CD4-positive, alpha-beta memory T cell (primary cell): ENCODE measurements around the gene CAPN2. TPM values are rescaled to one million over a fixed set of nuclear protein-coding genes. Genes with fewer than 3 reads are reported as not detected.
A peak's percentile ranks its signal among the peaks of the same experiment; 100 is the strongest.

Experiments
- CTCF ChIA-PET: fragments of 350-600 bp; sonication (Branson Sonifier 250); formaldehyde crosslinking; loops from one replicate; lab custom pipeline; 2021; ENCODE audit warnings: inconsistent platforms; ENCODE audit not compliant: partially characterized antibody; lab: Charles Lee
- POLR2A ChIA-PET: fragments of 350-600 bp; sonication (Branson Sonifier 250); formaldehyde crosslinking; loops from one replicate; lab custom pipeline; 2021; ENCODE audit not compliant: partially characterized antibody; lab: Charles Lee
- DNase-seq, 5 donors: peaks; one replicate each; pipeline versions ENCODE4 v3.0.0 to v3.0.0-alpha.2; 2020 to 2022; ENCODE audit warnings: mixed read lengths in 1 of 5
- H3K27ac ChIP-seq: one replicate; pipeline ENCODE4 v1.7.0; 2013; ENCODE audit warnings: low read depth, low read length
- H3K27me3 ChIP-seq: 2 replicates; pipeline ENCODE4 v1.7.0; 2013; ENCODE audit warnings: mild to moderate bottlenecking, low read length, moderate library complexity; ENCODE audit not compliant: insufficient read depth
- H3K36me3 ChIP-seq: 2 replicates; pipeline ENCODE4 v1.7.0; 2013; ENCODE audit warnings: mild to moderate bottlenecking, low read length, moderate library complexity; ENCODE audit not compliant: insufficient read depth
- H3K4me1 ChIP-seq: 2 replicates; pipeline ENCODE4 v1.7.0; 2013; ENCODE audit warnings: mild to moderate bottlenecking, low read length, moderate library complexity; ENCODE audit not compliant: insufficient read depth
- H3K4me3 ChIP-seq, 2 donors: one replicate each; pipeline ENCODE4 v1.7.0; 2013; ENCODE audit warnings: low read length in 2 of 2, mild to moderate bottlenecking in 1 of 2
- H3K9me3 ChIP-seq, 2 donors: one replicate each; pipeline ENCODE4 v1.7.0; 2013; ENCODE audit warnings: low read length in 2 of 2, control low read depth in 1 of 2; ENCODE audit not compliant: control insufficient read depth in 1 of 2
- H3K27ac Mint-ChIP-seq, 7 donors: one replicate each; pipeline ENCODE4 v1.8.0; 2020 to 2021; ENCODE audit warnings: mixed read lengths in 7 of 7, mild to moderate bottlenecking in 6 of 7, inconsistent platforms in 3 of 7, moderate library complexity in 3 of 7
- H3K27me3 Mint-ChIP-seq, 2 donors: one replicate each; pipeline ENCODE4 v1.8.0; 2020 to 2021; ENCODE audit warnings: mixed read lengths in 2 of 2
- H3K36me3 Mint-ChIP-seq, 2 donors: one replicate each; pipeline ENCODE4 v1.8.0; 2020 to 2021; ENCODE audit warnings: mixed read lengths in 2 of 2, inconsistent platforms in 1 of 2, mild to moderate bottlenecking in 1 of 2
- H3K4me1 Mint-ChIP-seq, 4 donors: one replicate each; pipeline ENCODE4 v1.8.0; 2020 to 2021; ENCODE audit warnings: mixed read lengths in 4 of 4, mild to moderate bottlenecking in 1 of 4
- H3K4me3 Mint-ChIP-seq, 8 donors: one replicate each; pipeline ENCODE4 v1.8.0; 2020 to 2021; ENCODE audit warnings: mixed read lengths in 8 of 8, mild to moderate bottlenecking in 7 of 8, moderate library complexity in 6 of 8, inconsistent platforms in 3 of 8
- H3K9me3 Mint-ChIP-seq, 8 donors: one replicate each; pipeline ENCODE4 v1.8.0; 2020 to 2021; ENCODE audit warnings: mixed read lengths in 8 of 8, mild to moderate bottlenecking in 5 of 8, inconsistent platforms in 3 of 8, moderate library complexity in 1 of 8
- intact Hi-C: fragments of 100-400 bp; cut with micrococcal nuclease; formaldehyde crosslinking; loops from one replicate; pipeline ENCODE4 v1.15.1; 2023
- polyA plus RNA-seq, 2 donors: library from polyadenylated mRNA; unstranded; fragments of 300-500 nt; fragmentation: Illumina TruSeq; gene quantifications; one replicate each; pipeline ENCODE4 v1.2.3, GENCODE V29; 2021
- total RNA-seq, 2 experiments: library from RNA; stranded (reverse); gene quantifications; one replicate each; pipeline ENCODE4 v1.2.3, GENCODE V29; 2021

The CAPN2 gene
- total and polyA plus RNA-seq, 4 experiments from 2014 or later: 146 to 231 (median 179) TPM

DNA sequence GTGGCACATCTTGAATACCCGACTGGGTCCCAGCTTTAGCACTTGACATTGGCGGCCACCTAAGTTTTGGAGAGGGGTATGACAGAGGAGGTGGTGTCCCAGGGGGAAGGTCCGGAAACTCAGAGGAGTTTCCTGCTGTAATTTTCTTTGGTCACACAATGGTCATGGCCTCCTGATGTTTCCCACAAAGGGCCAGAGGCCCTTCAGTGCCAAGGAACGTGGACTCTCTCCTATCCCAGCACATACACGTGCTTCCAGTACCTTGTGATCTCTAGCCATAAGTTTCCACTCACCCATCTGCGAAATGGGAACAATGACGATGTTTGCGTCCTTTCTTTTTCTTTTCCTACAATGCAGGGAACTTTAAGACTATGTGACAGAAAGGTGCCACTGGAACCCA, 13.2 kb downstream of the CAPN2 start:
- ChIA-PET POLR2A (interaction anchor here (1.2 to 6.0 kb wide), 4 partner anchors 9 to 120 kb away, joined by 3 to 62 read pairs (median 29); partner anchors contain the start of genes CAPN2 and TP53BP2), CTCF (interaction anchor here (1.0 to 17.3 kb wide), 4 partner anchors 9 to 30 kb away, joined by 3 to 233 read pairs (median 4); no protein-coding TSS in a partner anchor)
- H3K36me3 Mint-ChIP-seq: peaks cover 44 to 72% of the 10 kb centered on the region in 2 donors

DNA sequence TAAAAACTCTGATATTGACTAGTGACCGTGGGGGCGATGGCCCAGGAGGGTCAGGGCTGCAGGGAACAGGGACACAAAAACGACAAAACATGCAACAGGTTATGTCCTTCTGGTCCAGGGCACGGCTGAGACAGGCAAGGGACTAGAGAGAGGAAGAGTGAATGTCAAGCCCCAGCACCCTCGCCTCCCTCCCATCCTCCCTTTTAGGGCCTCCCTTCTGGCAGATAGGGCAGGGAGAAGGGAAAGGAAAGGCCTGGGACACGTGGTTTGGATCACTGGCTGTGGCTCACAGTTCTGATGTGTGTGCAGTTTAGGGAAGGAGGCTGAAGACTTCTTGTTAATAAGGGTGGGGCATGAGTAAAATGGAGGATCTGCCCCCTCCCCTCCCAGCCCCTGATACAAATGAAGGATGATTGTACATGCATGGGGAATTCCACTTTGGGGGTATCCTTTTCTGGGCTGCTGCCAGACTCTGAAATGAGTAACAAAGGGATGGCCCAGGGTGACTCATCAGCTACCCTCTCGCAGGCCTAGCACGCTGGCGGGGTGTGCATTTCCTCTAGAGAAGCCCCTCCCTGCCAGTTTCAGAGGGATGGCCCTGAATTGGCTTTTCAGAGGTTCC, 14.2 kb downstream of the CAPN2 start:
- no peaks in the 10 kb centered on the region for H3K9me3 ChIP-seq
- Mint-ChIP-seq H3K4me3 (peak overlapping the region; percentile 70 to 92 (median 82)), H3K27me3 (no peaks in the 10 kb centered on the region), H3K9me3 (no peaks in the 10 kb centered on the region), H3K36me3 (peaks cover 42 to 70% of the 10 kb centered on the region in 2 donors), H3K27ac (peak overlapping the region; percentile 85 to 99 (median 95)), H3K4me1 (peaks cover 55 to 94% (median 74%) of the 10 kb centered on the region in 4 donors)
- POLR2A ChIA-PET: interaction anchor here (2.0 to 6.0 kb wide), 4 partner anchors 10 to 119 kb away, joined by 8 to 62 read pairs (median 29); partner anchors contain the start of genes CAPN2 and TP53BP2
- peak overlapping the region; percentile 85 for H3K27ac ChIP-seq
- DNase-seq: peak; percentile 68 to 98 (median 78)
- CTCF ChIA-PET: interaction anchor here (2.5 to 17.3 kb wide), 3 partner anchors 9 to 27 kb away, joined by 15 to 233 read pairs (median 22); no protein-coding TSS in a partner anchor
- H3K4me1 ChIP-seq: peaks cover 80% of the 10 kb centered on the region
- H3K4me3 ChIP-seq: peak overlapping the region in 1 of 2 donors; percentile 20
- no peaks in the 10 kb centered on the region for H3K27me3 ChIP-seq
- H3K36me3 ChIP-seq: peaks cover 21% of the 10 kb centered on the region
- intact Hi-C loops: loop anchor here (1.0 kb wide), 1 partner anchor 10 kb away; no protein-coding TSS in a partner anchor

More for the DNA sequence above, 13.2 kb downstream of the CAPN2 start:
- no peak for DNase-seq
- Mint-ChIP-seq H3K27ac (peak overlapping the region; percentile 85 to 99 (median 95)), H3K4me3 (peak overlapping the region in 5 of 8 donors; percentile 32 to 92 (median 46)), H3K9me3 (no peaks in the 10 kb centered on the region), H3K4me1 (peaks cover 53 to 94% (median 75%) of the 10 kb centered on the region in 4 donors), H3K27me3 (no peaks in the 10 kb centered on the region)
- intact Hi-C loops: no loop called here
- Histone ChIP-seq H3K36me3 (peaks cover 20% of the 10 kb centered on the region), H3K27ac (peak overlapping the region; percentile 85), H3K9me3 (no peaks in the 10 kb centered on the region), H3K27me3 (no peaks in the 10 kb centered on the region), H3K4me3 (no peak overlapping the region), H3K4me1 (peaks cover 80% of the 10 kb centered on the region)

DNA sequence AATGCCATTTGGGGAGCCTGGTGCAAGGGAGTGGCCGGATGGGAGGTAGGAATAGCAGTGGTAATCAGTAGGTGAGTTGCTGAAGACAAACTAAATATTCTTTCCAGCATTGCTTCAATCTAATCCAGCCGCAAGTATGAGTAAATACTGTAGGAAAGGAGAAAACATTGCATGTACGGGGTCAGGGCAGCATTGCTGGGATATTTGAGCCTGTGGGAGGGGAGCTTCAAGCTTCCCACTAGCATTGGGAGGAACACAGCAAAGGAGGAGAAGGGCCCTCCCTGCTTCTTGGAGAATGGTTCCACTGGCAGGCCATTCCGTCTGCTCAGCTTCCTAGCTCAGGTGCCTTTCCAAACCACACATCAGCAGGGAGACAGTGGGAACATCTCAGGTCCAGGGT, 15.2 kb downstream of the CAPN2 start:
- H3K36me3 ChIP-seq: peaks cover 24% of the 10 kb centered on the region
- Mint-ChIP-seq H3K36me3 (peaks cover 42 to 76% of the 10 kb centered on the region in 2 donors), H3K27me3 (no peaks in the 10 kb centered on the region), H3K27ac (peak overlapping the region in 6 of 7 donors; percentile 78 to 99 (median 94)), H3K4me3 (peak overlapping the region in 3 of 8 donors; percentile 59 to 92 (median 80)), H3K4me1 (peaks cover 58 to 97% (median 77%) of the 10 kb centered on the region in 4 donors), H3K9me3 (no peaks in the 10 kb centered on the region)
- peaks cover 85% of the 10 kb centered on the region for H3K4me1 ChIP-seq
- H3K27me3 ChIP-seq: no peaks in the 10 kb centered on the region
- ChIA-PET POLR2A (interaction anchor here (2.0 to 6.0 kb wide), 4 partner anchors 11 to 118 kb away, joined by 8 to 62 read pairs (median 29); partner anchors contain the start of genes CAPN2 and TP53BP2), CTCF (interaction anchor here (1.2 to 17.3 kb wide), 7 partner anchors 10 to 83 kb away, joined by 3 to 233 read pairs (median 11); partner anchors contain the start of gene CAPN2)
- no peak for DNase-seq
- H3K4me3 ChIP-seq: peak overlapping the region in 1 of 2 donors; percentile 20
- no peaks in the 10 kb centered on the region for H3K9me3 ChIP-seq
- intact Hi-C loops: no loop called here
- peak overlapping the region; percentile 85 for H3K27ac ChIP-seq

DNA sequence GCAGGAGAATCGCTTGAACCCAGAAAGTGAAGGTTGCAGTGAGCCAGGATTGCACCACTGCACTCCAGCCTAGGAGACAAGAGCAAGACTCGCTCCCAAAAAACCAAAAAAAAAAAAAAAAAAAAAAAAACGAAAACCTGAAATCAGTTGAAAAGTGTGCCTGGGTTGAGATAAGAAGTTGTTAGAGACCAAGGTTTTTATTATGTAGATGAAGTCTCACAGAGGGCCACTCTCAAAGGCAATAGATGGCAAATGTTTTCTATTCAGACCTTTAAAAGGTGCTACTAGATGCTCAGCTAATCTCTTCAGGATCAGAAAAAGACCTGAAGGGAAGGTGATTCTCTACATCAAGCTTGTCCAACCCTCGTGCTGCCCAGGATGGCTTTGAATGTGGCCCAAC, 17.6 kb downstream of the CAPN2 start:
- H3K27ac ChIP-seq: no peak overlapping the region
- DNase-seq: no peak
- peaks cover 83% of the 10 kb centered on the region for H3K4me1 ChIP-seq
- Mint-ChIP-seq H3K27me3 (no peaks in the 10 kb centered on the region), H3K9me3 (no peaks in the 10 kb centered on the region), H3K36me3 (peaks cover 41 to 72% of the 10 kb centered on the region in 2 donors), H3K4me3 (peak overlapping the region in 1 of 8 donors; percentile 10), H3K27ac (peak overlapping the region; percentile 5 to 92 (median 66)), H3K4me1 (peaks cover 52 to 90% (median 72%) of the 10 kb centered on the region in 4 donors)
- no peak overlapping the region for H3K4me3 ChIP-seq
- H3K9me3 ChIP-seq: no peaks in the 10 kb centered on the region
- no peaks in the 10 kb centered on the region for H3K27me3 ChIP-seq
- H3K36me3 ChIP-seq: peaks cover 22% of the 10 kb centered on the region
- POLR2A ChIA-PET: interaction anchor here (0.7 to 6.0 kb wide), 2 partner anchors 13 to 82 kb away, joined by 3 to 62 read pairs; no protein-coding TSS in a partner anchor
- intact Hi-C loops: no loop called here
- CTCF ChIA-PET: interaction anchor here (0.8 to 17.3 kb wide), 5 partner anchors 11 to 34 kb away, joined by 3 to 233 read pairs (median 5); no protein-coding TSS in a partner anchor

DNA sequence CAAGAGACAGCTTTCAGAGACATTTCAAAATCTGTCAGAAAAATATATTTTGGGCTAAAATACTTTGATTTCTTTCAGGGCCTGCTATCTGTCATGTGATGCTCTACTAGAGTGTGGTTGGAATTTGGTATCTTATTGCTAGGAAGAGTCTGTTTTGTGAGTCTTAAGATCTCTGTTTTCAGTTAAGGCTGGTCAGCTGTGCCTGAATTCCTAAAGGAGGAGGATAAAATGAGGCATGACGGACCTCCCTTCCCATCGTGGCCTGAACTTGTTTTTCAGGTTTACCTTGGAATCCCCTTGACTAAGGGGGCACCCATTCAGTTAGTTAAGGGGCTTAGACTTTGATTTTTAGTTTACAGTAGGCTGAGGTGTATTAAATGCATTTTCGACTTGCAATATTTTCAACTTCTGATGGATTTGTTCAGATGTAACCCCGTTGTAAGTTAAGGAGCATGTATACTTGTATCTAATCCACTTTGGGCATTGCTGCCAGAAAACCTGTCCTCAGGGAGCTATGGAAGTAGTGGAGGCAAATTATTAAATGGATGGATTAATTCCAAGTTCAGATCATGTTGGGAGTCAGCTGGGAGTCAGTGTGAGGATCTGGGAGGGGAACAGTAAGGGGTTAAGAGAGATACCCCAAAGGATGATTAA, 18.3 kb downstream of the CAPN2 start:
- peaks cover 41 to 68% of the 10 kb centered on the region in 2 donors for H3K36me3 Mint-ChIP-seq
- no peaks in the 10 kb centered on the region for H3K27me3 Mint-ChIP-seq
- no peak for DNase-seq
- H3K27me3 ChIP-seq: no peaks in the 10 kb centered on the region
- H3K4me1 ChIP-seq: peaks cover 78% of the 10 kb centered on the region
- no peak overlapping the region for H3K27ac ChIP-seq
- no peak overlapping the region for H3K4me3 ChIP-seq
- ChIA-PET POLR2A (interaction anchor here (0.7 to 1.8 kb wide), 4 partner anchors 10 to 81 kb away, joined by 3 to 7 read pairs (median 4); partner anchors contain the start of gene CAPN2), CTCF (interaction anchor here (0.8 to 17.3 kb wide), 7 partner anchors 12 to 34 kb away, joined by 3 to 233 read pairs (median 5); partner anchors contain the start of gene CAPN2)
- peak overlapping the region; percentile 6 to 92 (median 83) for H3K27ac Mint-ChIP-seq
- H3K9me3 ChIP-seq: no peaks in the 10 kb centered on the region
- no peaks in the 10 kb centered on the region for H3K9me3 Mint-ChIP-seq
- H3K4me3 Mint-ChIP-seq: peak overlapping the region in 1 of 8 donors; percentile 2
- H3K36me3 ChIP-seq: peaks cover 22% of the 10 kb centered on the region
- intact Hi-C loops: no loop called here
- H3K4me1 Mint-ChIP-seq: peaks cover 50 to 85% (median 67%) of the 10 kb centered on the region in 4 donors

DNA sequence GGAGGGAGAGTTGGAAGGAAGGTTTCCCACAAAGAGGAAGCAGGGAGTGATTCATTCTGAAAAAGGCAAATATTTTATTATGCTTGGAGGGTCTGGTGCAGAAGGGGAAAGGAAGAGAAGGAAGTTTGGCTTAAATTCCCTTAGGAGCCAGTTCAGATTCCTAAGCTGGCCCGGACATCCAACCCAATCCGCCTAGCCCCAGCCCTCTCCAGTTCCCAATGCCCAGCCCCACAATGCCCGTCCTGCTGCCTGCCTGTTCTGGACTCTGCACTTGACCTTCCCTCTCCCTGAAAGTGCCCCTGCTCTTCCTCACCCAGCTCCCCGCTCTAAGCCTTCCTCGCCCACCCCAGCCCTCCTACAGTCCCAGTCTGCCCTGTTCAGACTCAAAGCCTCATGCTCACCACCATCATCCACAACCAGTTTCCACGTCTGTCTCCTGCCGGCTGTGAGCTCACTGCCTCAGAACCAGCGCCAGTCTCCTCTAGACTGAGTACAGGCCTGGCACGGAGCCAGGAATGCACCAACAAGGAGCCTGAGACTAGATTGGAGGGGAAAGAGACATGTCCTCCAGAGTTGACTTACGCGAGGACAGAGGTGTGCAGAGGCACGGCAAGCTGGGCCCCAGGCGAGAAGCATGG, 18.9 kb downstream of the CAPN2 start:
- peak overlapping the region in 1 of 8 donors; percentile 52 for H3K4me3 Mint-ChIP-seq
- peaks cover 71% of the 10 kb centered on the region for H3K4me1 ChIP-seq

More for the DNA sequence above, 18.9 kb downstream of the CAPN2 start:
- H3K36me3 ChIP-seq: peaks cover 22% of the 10 kb centered on the region
- CTCF ChIA-PET: interaction anchor here (0.8 to 17.3 kb wide), 5 partner anchors 17 to 33 kb away, joined by 3 to 233 read pairs (median 5); partner anchors contain the start of gene CAPN2
- intact Hi-C loops: no loop called here
- Mint-ChIP-seq H3K27me3 (no peaks in the 10 kb centered on the region), H3K4me1 (peaks cover 45 to 84% (median 64%) of the 10 kb centered on the region in 4 donors), H3K36me3 (peaks cover 41 to 69% of the 10 kb centered on the region in 2 donors), H3K9me3 (no peaks in the 10 kb centered on the region), H3K27ac (peak overlapping the region in 6 of 7 donors; percentile 74 to 92 (median 84))
- no peaks in the 10 kb centered on the region for H3K9me3 ChIP-seq
- no peak for DNase-seq
- no peak overlapping the region for H3K27ac ChIP-seq
- H3K4me3 ChIP-seq: no peak overlapping the region
- H3K27me3 ChIP-seq: no peaks in the 10 kb centered on the region
- POLR2A ChIA-PET: interaction anchor here (1.1 to 1.8 kb wide), 3 partner anchors 11 to 19 kb away, joined by 3 to 7 read pairs (median 6); partner anchors contain the start of gene CAPN2
